Activated T-helper 1 cell treated with anti-CD3 and anti-CD28 coated beads, Interleukin-12 subunit alpha, Interleukin-12 subunit beta, Interleukin-2, Interleukin-4 antibody, amounts not matched to agents 30 ng/mL and 10 ng/mL and 1 ng/mL, durations not matched to agents 14 hours and 24 hours and 36 hours (primary cell): Measurements from ENCODE around the gene GSC. TPM values are rescaled to one million over a fixed set of nuclear protein-coding genes. Genes with fewer than 3 reads are reported as not detected.
"Not testable (repeated sequence)": the region's sequence is repeated elsewhere in the genome, so short reads cannot be mapped to it uniquely, and the experiment has no call there.

ENCODE experiments used
- DNase-seq: peaks from one replicate; pipeline ENCODE4 v3.0.0; 2021; ENCODE audit warnings: low spot score
- H3K27ac Mint-ChIP-seq: one replicate; pipeline ENCODE4 v1.8.0; 2021; ENCODE audit warnings: mild to moderate bottlenecking, mixed read lengths
- H3K27me3 Mint-ChIP-seq: one replicate; pipeline ENCODE4 v1.8.0; 2022; ENCODE audit warnings: mild to moderate bottlenecking, moderate library complexity, mixed read lengths; ENCODE audit not compliant: insufficient read depth
- H3K36me3 Mint-ChIP-seq: one replicate; pipeline ENCODE4 v1.8.0; 2021; ENCODE audit warnings: low read depth, mixed read lengths
- H3K4me1 Mint-ChIP-seq: one replicate; pipeline ENCODE4 v1.8.0; 2021; ENCODE audit warnings: low read depth, mixed read lengths
- H3K4me3 Mint-ChIP-seq: one replicate; pipeline ENCODE4 v1.8.0; 2021; ENCODE audit warnings: mild to moderate bottlenecking, moderate library complexity, mixed read lengths
- H3K9me3 Mint-ChIP-seq: one replicate; pipeline ENCODE4 v1.8.0; 2021; ENCODE audit warnings: mixed read lengths
- intact Hi-C: fragments of 100-400 bp; cut with micrococcal nuclease; formaldehyde crosslinking; loops from one replicate; pipeline ENCODE4 v1.15.1; 2024
- total RNA-seq: library from RNA; stranded (reverse); gene quantifications from 2 replicates; pipeline ENCODE4 v1.2.3, GENCODE V29; 2022

GSC gene
- total RNA-seq, result not detected in 2 replicates

GRCh38 chr14:94769391-94770250 is at the start of gene GSC:
TSS of gene GSC (minus strand) at chr14:94770113. CDS start at chr14:94770015, 98 bp downstream.
- peaks cover 71% of the 10 kb centered on the region for H3K27me3 Mint-ChIP-seq
- H3K4me1 Mint-ChIP-seq, result peaks cover 5% of the 10 kb centered on the region
- peak within 1 kb of the TSS; percentile 56 for H3K4me3 Mint-ChIP-seq
- no peak for DNase-seq
- peaks cover 1% of the 10 kb centered on the region for H3K36me3 Mint-ChIP-seq
- H3K27ac Mint-ChIP-seq, result peak within 1 kb of the TSS; percentile 29
- intact Hi-C loops, result no loop called here
- H3K9me3 Mint-ChIP-seq, result peaks cover 4% of the 10 kb centered on the region

- Mint-ChIP-seq H3K9me3 (no peaks in the 10 kb centered on the region), H3K36me3 (no peaks in the 10 kb centered on the region), H3K27me3 (peaks cover 2% of the 10 kb centered on the region), H3K4me3 (no peak overlapping the region), H3K27ac (no peak overlapping the region), H3K4me1 (no peaks in the 10 kb centered on the region)
- no peak for DNase-seq
- intact Hi-C loops, result no loop called here
These were observed 49.6 kb upstream of the GSC start for GRCh38 chr14:94819531-94819930.

- H3K4me1 Mint-ChIP-seq, result no peaks in the 10 kb centered on the region
- DNase-seq, result no peak
- no peaks in the 10 kb centered on the region for H3K9me3 Mint-ChIP-seq
- no peak overlapping the region for H3K4me3 Mint-ChIP-seq
- no peaks in the 10 kb centered on the region for H3K27me3 Mint-ChIP-seq
- no peak overlapping the region for H3K27ac Mint-ChIP-seq
- intact Hi-C loops, result no loop called here
- H3K36me3 Mint-ChIP-seq, result no peaks in the 10 kb centered on the region
These were observed 46.2 kb upstream of the GSC start for GRCh38 chr14:94816113-94816512.

- Mint-ChIP-seq H3K27ac (no peak overlapping the region), H3K27me3 (peaks cover 2% of the 10 kb centered on the region), H3K36me3 (no peaks in the 10 kb centered on the region), H3K4me1 (no peaks in the 10 kb centered on the region), H3K4me3 (no peak overlapping the region), H3K9me3 (no peaks in the 10 kb centered on the region)
- no peak for DNase-seq
- intact Hi-C loops, result no loop called here
These were observed 35.9 kb upstream of the GSC start for GRCh38 chr14:94805680-94806288.

GRCh38 chr14:94801225-94801624 is 31.3 kb upstream of the GSC start:
- no peak overlapping the region for H3K27ac Mint-ChIP-seq
- no peaks in the 10 kb centered on the region for H3K36me3 Mint-ChIP-seq
- intact Hi-C loops, result no loop called here
- H3K27me3 Mint-ChIP-seq, result peaks cover 2% of the 10 kb centered on the region
- no peak for DNase-seq
- H3K4me1 Mint-ChIP-seq, result no peaks in the 10 kb centered on the region
- no peak overlapping the region for H3K4me3 Mint-ChIP-seq
- no peaks in the 10 kb centered on the region for H3K9me3 Mint-ChIP-seq

- intact Hi-C loops, H3K27me3 Mint-ChIP-seq, H3K9me3 Mint-ChIP-seq, H3K4me3 Mint-ChIP-seq, H3K4me1 Mint-ChIP-seq, DNase-seq, H3K36me3 Mint-ChIP-seq, H3K27ac Mint-ChIP-seq: not testable (repeated sequence)
These were observed 30.9 kb upstream of the GSC start for GRCh38 chr14:94800764-94801163.

- Mint-ChIP-seq H3K27me3 (no peaks in the 10 kb centered on the region), H3K27ac (no peak overlapping the region), H3K4me1 (no peaks in the 10 kb centered on the region), H3K4me3 (no peak overlapping the region), H3K36me3 (no peaks in the 10 kb centered on the region), H3K9me3 (no peaks in the 10 kb centered on the region)
- intact Hi-C loops, result no loop called here
- DNase-seq, result no peak
These were observed 28.0 kb upstream of the GSC start for GRCh38 chr14:94797887-94798286.

GRCh38 chr14:94796278-94796677 is 26.4 kb upstream of the GSC start:
- Mint-ChIP-seq H3K27me3 (no peaks in the 10 kb centered on the region), H3K4me1 (no peaks in the 10 kb centered on the region), H3K9me3 (no peaks in the 10 kb centered on the region), H3K27ac (no peak overlapping the region), H3K36me3 (no peaks in the 10 kb centered on the region), H3K4me3 (no peak overlapping the region)
- intact Hi-C loops, result no loop called here
- DNase-seq, result no peak

GRCh38 chr14:94795372-94795771 is 25.5 kb upstream of the GSC start:
- Mint-ChIP-seq H3K4me1 (no peaks in the 10 kb centered on the region), H3K9me3 (no peaks in the 10 kb centered on the region), H3K36me3 (no peaks in the 10 kb centered on the region), H3K4me3 (no peak overlapping the region), H3K27ac (no peak overlapping the region), H3K27me3 (no peaks in the 10 kb centered on the region)
- intact Hi-C loops, result no loop called here
- DNase-seq, result no peak

- Mint-ChIP-seq H3K4me3 (no peak overlapping the region), H3K9me3 (no peaks in the 10 kb centered on the region), H3K27ac (no peak overlapping the region), H3K27me3 (no peaks in the 10 kb centered on the region), H3K4me1 (no peaks in the 10 kb centered on the region), H3K36me3 (no peaks in the 10 kb centered on the region)
- intact Hi-C loops, result no loop called here
- no peak for DNase-seq
These were observed 24.0 kb upstream of the GSC start for GRCh38 chr14:94793901-94794300.

- intact Hi-C loops, result no loop called here
- no peaks in the 10 kb centered on the region for H3K36me3 Mint-ChIP-seq
- no peaks in the 10 kb centered on the region for H3K4me1 Mint-ChIP-seq
- no peak for DNase-seq
- no peak overlapping the region for H3K27ac Mint-ChIP-seq
- no peaks in the 10 kb centered on the region for H3K9me3 Mint-ChIP-seq
- no peak overlapping the region for H3K4me3 Mint-ChIP-seq
- H3K27me3 Mint-ChIP-seq, result peaks cover 2% of the 10 kb centered on the region
These were observed 17.7 kb upstream of the GSC start for GRCh38 chr14:94787655-94788054.

GRCh38 chr14:94787092-94787491 is 17.2 kb upstream of the GSC start:
- Mint-ChIP-seq H3K36me3 (no peaks in the 10 kb centered on the region), H3K9me3 (no peaks in the 10 kb centered on the region), H3K27me3 (peaks cover 2% of the 10 kb centered on the region), H3K27ac (no peak overlapping the region), H3K4me3 (no peak overlapping the region), H3K4me1 (no peaks in the 10 kb centered on the region)
- no peak for DNase-seq
- intact Hi-C loops, result no loop called here

- intact Hi-C loops, result no loop called here
- no peak overlapping the region for H3K4me3 Mint-ChIP-seq
- no peak overlapping the region for H3K27ac Mint-ChIP-seq
- H3K36me3 Mint-ChIP-seq, result no peaks in the 10 kb centered on the region
- H3K9me3 Mint-ChIP-seq, result no peaks in the 10 kb centered on the region
- peaks cover 23% of the 10 kb centered on the region for H3K27me3 Mint-ChIP-seq
- no peaks in the 10 kb centered on the region for H3K4me1 Mint-ChIP-seq
- no peak for DNase-seq
These were observed 10.9 kb upstream of the GSC start for GRCh38 chr14:94780536-94781399.
